ENCODE data around the gene PADI4. TPM values are rescaled to one million over a fixed set of nuclear protein-coding genes. Genes with fewer than 3 reads are reported as not detected.

PADI4 gene
- total RNA-seq, 1 donor from 2014 or later, result not detected

DNA sequence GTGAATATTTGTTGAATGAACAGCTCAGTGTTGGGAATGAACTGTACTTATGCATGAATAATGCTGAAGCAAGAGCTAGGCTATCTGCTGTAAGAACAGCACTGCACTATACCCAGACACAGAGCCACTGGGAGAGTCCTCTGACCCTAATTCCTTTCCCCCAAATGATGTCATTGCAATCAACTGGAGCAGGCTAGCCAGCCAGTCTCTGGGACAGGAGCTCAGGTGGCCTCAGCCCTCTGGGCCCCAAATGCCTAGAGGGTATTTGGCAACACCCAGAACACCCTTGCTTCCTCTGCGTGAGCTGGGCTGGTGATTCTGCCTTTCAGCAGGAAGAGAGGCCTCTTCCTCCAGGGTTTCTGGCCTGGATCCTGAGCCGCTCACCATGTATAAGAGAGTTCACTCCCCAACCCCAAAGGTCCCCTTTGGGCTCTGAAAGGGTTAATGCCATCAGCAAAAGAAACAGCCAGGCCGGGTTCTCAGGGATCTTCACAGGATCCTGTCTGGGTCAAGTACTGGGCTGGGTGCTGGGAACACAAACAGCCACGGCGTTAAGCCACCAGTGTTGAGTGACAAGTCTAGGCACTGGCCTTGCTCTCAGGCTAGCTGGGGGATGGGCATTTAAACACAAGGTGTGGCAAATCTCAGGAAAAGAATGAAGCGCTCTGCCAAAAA is 3.7 kb upstream of the PADI4 start:
- no peak for DNase-seq (ENCODE audit: low read depth)
- no peak for TF ChIP-seq CTCF (conservative IDR thresholded peaks at IDR 0.05; ENCODE audit: low read depth, low read length)
- no peak overlapping the region for H3K4me3 ChIP-seq (ENCODE audit: low read depth, low read length)

- TF ChIP-seq CTCF (conservative IDR thresholded peaks at IDR 0.05; ENCODE audit: low read depth, low read length), result no peak
- no peak overlapping the region for H3K4me3 ChIP-seq (ENCODE audit: low read depth, low read length)
- no peak for DNase-seq (ENCODE audit: low read depth)
These were observed 3.2 kb upstream of the PADI4 start for GRCh38 chr1:17304826-17305175.

DNA sequence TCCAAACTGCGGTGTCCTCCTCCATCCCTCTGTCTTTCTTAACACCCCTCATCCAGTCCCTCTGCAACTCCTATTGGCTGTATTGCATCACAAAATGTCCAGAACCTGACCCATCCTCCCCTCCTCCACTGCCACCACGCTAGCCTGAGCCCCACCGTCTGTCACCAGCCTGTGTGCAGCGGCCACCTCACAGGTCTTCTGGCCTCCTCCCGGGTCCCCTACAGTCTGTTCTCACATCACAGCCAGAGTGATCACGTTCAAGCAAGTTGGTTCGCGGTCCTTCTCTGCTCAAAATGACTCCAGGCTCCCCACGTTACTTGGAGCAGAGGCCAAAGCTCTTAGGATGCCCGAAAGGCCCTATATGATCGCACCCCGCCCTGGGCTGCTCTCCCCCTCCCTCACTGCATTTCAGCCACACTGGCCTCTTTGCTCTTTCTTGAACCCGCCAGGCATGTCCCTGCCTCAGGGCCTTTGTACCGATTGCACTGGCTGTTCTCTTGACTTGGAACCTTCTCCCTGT is 2.4 kb upstream of the PADI4 start:
- H3K4me3 ChIP-seq (ENCODE audit: low read depth, low read length), result no peak overlapping the region
- no peak for TF ChIP-seq CTCF (conservative IDR thresholded peaks at IDR 0.05; ENCODE audit: low read depth, low read length)
- no peak for DNase-seq (ENCODE audit: low read depth)

- H3K4me3 ChIP-seq (ENCODE audit: low read depth, low read length), result no peak overlapping the region
- TF ChIP-seq CTCF (conservative IDR thresholded peaks at IDR 0.05; ENCODE audit: low read depth, low read length), result no peak
- no peak for DNase-seq (ENCODE audit: low read depth)
These were observed 1.6 kb upstream of the PADI4 start for GRCh38 chr1:17306407-17306806.

GRCh38 chr1:17306921-17307320 is 1.1 kb upstream of the PADI4 start:
- no peak overlapping the region for H3K4me3 ChIP-seq (ENCODE audit: low read depth, low read length)
- DNase-seq (ENCODE audit: low read depth), result no peak
- no peak for TF ChIP-seq CTCF (conservative IDR thresholded peaks at IDR 0.05; ENCODE audit: low read depth, low read length)

DNA sequence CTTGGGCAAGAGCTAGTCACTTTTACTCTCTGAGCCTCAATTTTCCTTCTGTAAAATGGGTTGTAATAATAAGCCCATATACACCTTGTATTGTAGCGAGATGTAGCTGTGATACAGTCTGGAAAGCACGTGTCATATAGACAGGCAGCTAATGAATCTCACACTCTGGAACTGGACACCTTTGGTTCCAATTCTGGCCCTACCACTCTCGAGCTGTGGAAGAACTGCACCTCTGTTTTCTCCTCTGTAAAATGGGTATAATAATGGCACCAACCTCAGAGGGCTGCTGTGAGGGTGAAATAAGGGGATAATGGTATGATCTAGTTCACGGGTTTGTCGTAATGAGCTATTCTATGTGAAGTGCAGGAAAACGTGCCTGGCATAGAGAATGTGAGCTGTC is 668 bp upstream of the PADI4 start:
- DNase-seq (ENCODE audit: low read depth), result no peak
- TF ChIP-seq CTCF (conservative IDR thresholded peaks at IDR 0.05; ENCODE audit: low read depth, low read length), result no peak
- H3K4me3 ChIP-seq (ENCODE audit: low read depth, low read length), result no peak overlapping the region

GRCh38 chr1:17308593-17308992 is 596 bp downstream of the PADI4 start:
- no peak for DNase-seq (ENCODE audit: low read depth)
- H3K4me3 ChIP-seq (ENCODE audit: low read depth, low read length), result no peak overlapping the region
- no peak for TF ChIP-seq CTCF (conservative IDR thresholded peaks at IDR 0.05; ENCODE audit: low read depth, low read length)
